GM12891 (cell line): Measurements from ENCODE around the gene SLC13A3.

Experiments used
- DNase-seq: peaks from one replicate; pipeline ENCODE4 v3.0.0; 2011; ENCODE audit warnings: low spot score; ENCODE audit not compliant: insufficient read length
- FAIRE-seq: peaks from 2 replicates; lab custom pipeline; 2011; peaks lifted over from hg19 to GRCh38; lab: Jason Lieb, UNC
- PAX5 ChIP-seq: IDR thresholded peaks from 2 replicates; pipeline ENCODE4 v1.6.1; 2011; ENCODE audit warnings: low read length, moderate library complexity, mild to moderate bottlenecking; ENCODE audit not compliant: insufficient read depth, severe bottlenecking
- POLR2A ChIP-seq: IDR thresholded peaks from 2 replicates; pipeline ENCODE4 v1.6.1; 2011; ENCODE audit warnings: low read depth, low read length, control low read depth
- POLR2AphosphoS5 ChIP-seq: IDR thresholded peaks from 2 replicates; pipeline ENCODE4 v1.6.1; 2011; ENCODE audit warnings: low read depth, low read length, control low read depth
- POU2F2 ChIP-seq: IDR thresholded peaks from 2 replicates; pipeline ENCODE4 v1.6.1; 2011; ENCODE audit warnings: low read depth, mild to moderate bottlenecking, control low read depth, low read length, moderate library complexity
- SPI1 ChIP-seq: IDR thresholded peaks from 2 replicates; pipeline ENCODE4 v1.6.1; 2011; ENCODE audit warnings: low read depth, low read length, control low read depth
- TAF1 ChIP-seq: IDR thresholded peaks from 2 replicates; pipeline ENCODE4 v1.6.1; 2011; ENCODE audit warnings: low read depth, low read length, control low read depth

The SLC13A3 gene

DNA sequence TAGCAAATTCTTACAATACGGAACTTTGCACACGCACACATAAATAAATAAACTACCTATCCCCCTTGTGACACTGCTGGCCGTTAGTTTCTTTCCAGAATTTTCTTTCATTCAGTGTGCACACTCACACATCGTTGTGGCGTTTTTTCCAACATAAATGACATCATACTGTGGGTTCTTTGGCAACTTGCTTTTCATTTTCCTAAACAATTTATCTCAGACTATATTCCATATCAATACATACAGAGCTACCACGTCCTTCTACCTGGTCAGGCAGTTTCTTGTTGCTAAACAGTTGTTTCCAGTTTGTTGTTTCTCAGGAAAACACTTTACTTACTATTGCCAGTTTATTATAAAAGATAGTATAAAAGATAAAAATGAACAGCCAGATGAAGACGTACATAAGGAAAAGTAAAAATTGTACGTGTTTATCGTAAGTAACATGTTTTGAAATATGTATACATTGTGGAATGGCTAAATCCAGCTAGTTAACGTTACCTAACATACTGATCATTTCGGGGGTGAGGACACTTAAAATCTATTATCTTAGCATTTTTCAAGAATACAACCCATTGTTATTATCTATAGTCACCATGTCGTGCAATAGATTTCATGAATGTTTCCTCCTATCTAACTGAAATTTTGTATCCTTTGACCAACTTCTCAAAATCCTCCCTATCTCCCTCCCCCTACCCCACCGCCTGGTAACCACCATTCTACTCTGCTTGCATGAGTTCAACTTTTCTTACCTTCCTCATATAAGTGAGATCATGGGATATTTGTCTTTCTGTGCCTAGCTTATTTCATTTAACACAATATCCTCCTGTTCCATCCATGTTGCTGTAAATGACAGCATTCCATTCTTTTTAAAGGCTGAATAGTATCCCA lies 39.2 kb upstream of the SLC13A3 start:
- no peak for TF ChIP-seq POLR2AphosphoS5
- TF ChIP-seq PAX5, result no peak
- TF ChIP-seq SPI1, result no peak
- TF ChIP-seq POU2F2, result no peak
- no peak for TF ChIP-seq TAF1
- TF ChIP-seq POLR2A, result no peak
- FAIRE-seq (no peak), DNase-seq (no peak)

DNA sequence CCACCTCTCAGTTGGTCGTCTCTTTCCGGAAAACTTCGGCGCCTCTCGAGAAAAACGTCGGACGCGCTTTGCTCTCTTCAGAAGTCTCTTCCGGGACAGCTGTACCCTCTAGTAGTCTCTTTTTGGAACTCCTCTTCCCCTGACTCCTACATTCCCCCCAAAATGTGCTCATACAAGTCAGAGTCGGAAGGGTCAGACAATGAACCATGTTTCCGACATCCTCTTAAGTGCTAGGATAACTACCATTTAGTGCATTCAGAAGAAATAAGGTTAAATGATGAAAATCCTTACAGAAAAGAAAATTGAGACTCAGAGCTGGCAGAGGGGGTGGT lies 38.5 kb upstream of the SLC13A3 start:
- FAIRE-seq (no peak), DNase-seq (no peak)
- peak; percentile 49; the same call in 1 of the 2 replicates for TF ChIP-seq TAF1
- TF ChIP-seq POLR2A, result peak; percentile 36; the same call in 1 of the 2 replicates
- no peak for TF ChIP-seq POLR2AphosphoS5
- no peak for TF ChIP-seq PAX5

DNA sequence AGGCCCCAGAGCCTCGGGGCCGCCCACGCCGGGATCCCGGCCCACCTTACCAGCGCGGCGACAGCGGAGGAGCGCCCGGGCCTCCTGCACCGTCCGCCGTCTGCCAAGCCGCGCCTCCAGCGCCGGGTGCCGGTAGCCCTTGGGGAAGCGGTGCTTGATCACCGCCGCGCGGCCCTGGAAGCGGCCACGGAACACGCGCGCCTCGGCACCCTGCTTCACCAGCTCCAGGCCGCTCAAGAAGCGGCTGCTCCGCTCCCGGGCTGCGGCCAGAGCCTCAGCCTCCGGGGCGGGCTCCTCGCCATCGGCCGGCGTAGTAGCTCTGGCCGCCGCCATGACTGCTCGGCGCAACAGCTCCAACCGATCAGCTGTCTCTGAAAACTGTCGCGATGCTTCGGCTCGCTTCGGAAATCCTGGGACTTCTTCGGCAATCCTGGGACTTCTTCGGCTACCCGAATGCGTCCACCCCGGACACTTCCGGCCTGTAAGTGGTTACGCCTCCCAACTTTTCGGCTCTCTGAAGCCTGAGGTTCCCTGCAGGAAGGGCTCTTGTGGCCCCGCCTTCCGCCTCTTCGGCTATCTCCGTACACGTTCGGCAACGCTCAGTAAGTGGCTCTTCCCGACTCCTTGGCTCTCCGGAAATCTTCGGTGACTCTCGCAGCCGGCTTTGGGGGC lies 38.0 kb upstream of the SLC13A3 start, which contains the start of gene TP53RK:
Gene TP53RK, minus strand, starts transcription at position 363 of the 672 bp plus-strand sequence. Its CDS starts 30 bp downstream, at position 333.
- DNase-seq (peak; percentile 80), FAIRE-seq (peak; percentile 89)
- TF ChIP-seq POLR2A (peak; percentile 58), POLR2AphosphoS5 (peak; percentile 67; the same call in 1 of the 2 replicates), SPI1 (no peak), PAX5 (no peak), TAF1 (peak; percentile 81)

DNA sequence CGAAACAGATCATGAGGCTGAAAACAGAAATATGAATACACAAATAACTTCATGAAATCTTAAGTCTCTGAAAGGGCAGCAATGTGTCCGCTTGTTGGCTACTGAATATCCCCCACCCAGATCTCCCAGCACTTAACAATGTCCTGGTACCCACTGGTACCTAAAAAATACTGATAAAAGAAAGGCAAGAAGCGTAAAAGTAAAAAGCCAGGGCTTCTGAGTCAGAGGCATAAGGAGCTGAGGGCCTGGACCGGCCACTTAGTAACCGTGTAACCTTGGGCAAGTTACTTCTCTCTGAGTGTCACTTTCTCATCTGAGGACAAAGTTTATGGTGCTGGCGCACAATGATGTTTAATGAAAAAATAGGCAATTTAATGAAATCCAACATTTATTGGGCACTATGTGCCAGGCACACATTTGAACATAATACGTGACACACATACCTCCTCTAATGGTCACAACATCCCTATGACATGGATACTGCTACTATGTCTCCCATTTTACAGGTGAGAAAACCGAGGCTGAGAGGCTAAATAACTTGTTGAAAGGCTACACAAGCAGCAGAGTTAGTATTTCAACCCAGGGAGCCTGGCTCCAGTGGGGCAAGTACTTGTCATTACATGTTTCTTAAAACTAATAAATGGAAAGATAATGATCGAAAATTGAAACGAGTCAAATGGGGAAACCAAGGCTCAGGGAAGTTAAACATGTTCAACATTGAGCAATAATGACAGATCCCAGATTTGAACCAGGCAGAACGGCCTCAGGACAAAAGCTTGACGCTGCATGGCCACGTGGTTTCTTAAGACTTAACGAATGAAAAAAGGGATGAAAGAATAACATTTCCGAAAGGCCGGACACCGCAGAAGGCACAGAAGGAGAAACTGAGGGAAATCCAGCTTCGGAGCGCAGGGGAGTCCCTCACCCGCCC lies 37.2 kb upstream of the SLC13A3 start:
- DNase-seq (no peak), FAIRE-seq (no peak)
- TF ChIP-seq PAX5 (no peak), POLR2AphosphoS5 (no peak), TAF1 (no peak), POU2F2 (no peak), SPI1 (no peak), POLR2A (no peak)

DNA sequence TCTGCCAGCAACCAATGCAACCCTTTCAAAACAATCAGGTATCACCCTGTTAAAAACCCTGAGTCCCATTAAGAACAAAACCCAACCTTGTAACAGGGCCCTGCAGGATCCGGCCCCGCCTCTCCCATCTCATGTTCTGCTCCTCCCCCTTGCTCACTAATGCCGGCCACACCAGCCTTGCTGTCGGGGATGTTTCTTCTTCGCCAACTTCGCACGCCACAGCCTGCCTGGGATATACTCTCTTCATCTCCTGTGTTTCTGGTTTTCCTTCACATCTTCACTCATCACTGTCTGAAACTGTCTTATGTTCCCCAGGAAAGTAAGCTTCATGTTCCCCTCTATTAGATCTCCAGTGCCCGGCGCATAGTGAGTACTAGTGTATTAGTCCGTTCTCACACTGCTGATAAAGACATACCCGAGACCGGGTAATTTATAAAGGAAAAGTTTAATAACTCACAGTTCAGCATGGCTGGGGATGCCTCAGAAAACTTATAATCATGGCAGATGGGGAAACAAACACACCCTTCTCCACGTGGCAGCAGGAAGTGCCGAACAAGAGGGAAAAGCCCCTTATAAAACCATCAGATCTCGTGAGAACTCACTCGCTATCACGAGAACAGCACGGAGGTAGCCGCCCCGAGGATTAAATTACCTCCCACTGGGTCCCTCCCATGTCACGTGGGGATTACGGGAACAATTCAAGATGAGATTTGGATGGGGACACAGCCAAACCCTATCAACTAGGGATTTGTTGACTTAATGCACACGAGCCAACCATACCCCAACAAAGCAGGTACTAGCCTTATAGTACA lies 32.9 kb upstream of the SLC13A3 start:
- no peak for TF ChIP-seq POU2F2
- TF ChIP-seq PAX5, result no peak
- no peak for TF ChIP-seq TAF1
- no peak for TF ChIP-seq POLR2A
- no peak for TF ChIP-seq POLR2AphosphoS5
- TF ChIP-seq SPI1, result no peak
- FAIRE-seq, result no peak
- no peak for DNase-seq

DNA sequence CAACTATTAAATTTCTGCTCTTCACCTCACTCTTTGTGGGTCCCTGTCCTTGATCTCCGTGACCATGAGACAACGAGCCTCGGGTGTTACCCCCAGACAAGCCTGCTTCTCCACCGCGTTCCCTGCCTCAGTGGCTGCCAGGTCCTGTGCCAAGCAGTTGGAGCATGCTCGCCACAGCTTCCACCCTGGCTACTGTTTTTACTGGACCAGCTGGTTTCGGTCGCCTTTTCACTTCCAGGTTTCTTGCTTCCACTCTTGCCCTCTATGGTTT lies 32.3 kb upstream of the SLC13A3 start:
- DNase-seq, result no peak
- TF ChIP-seq POLR2AphosphoS5 (no peak), POLR2A (no peak), POU2F2 (no peak), SPI1 (no peak)
- no peak for FAIRE-seq

DNA sequence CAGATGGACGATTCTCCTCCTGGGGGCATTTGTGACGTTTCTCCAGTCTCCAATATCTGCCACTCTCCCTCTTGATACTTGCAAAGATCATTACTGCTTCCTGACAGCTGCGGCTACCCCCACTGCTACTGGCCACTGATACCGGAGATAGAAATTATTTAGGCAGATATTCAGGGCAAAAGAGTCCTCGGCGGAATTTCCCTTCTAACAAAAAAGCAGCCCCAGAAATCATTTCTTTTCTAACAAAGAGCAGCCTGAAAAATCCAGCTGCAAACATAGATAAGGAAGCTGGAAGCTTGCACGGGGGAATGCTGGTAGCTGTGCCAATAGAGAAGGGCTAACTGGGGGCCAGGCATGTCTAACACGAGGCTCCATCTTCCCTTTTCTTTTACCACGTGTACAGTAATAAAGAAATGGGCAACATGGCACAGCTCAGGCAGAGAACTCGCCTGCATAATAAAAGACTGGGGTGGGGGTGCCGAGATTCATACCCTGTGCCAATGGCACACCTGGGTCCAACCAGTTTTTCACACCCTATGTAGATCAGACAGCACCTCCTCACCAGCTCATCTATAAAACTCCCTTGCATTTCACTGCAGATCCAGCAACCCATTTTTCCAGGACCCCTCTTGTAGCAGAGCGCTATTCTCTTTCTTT lies 31.9 kb upstream of the SLC13A3 start:
- no peak for DNase-seq
- FAIRE-seq, result no peak
- TF ChIP-seq SPI1 (no peak), POLR2A (no peak), POU2F2 (no peak), TAF1 (no peak), POLR2AphosphoS5 (no peak), PAX5 (no peak)

DNA sequence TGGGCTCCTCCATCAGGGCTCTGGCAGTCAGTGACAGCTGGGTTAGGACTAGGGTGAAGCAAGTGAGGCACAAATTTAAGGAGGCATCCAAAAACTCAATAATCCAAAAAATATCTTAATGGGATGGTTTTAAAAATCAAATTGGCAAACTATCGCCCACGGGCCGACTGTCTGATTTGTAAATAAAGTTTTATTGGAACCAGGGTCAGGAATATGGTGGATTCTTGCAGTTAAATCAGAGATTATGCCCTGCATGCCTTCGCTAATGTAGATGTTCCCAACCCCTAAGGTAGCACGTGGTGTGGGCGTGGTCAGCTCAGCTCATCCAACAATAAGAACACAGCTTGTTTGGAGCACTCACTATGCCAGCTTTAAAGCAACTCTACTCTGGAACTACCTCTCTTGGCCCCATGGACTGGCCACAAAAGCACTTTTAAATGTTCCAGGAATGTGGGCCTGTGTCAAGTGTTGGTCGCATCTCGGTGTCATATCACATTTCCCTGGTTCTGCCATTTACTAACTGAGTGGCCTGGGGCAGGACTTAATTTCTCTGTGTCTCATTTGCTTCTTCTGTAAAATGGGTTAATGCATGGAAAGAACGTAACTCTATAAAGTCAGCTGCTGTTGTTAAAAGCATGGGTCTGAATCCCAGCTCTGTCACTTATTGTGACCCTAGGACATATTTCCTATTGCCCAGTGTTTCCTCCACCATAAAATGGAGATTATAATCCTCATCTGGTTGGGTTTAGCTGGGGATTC lies 31.0 kb upstream of the SLC13A3 start:
- FAIRE-seq (no peak), DNase-seq (no peak)
- TF ChIP-seq TAF1 (no peak), POLR2A (no peak), PAX5 (no peak), SPI1 (no peak), POLR2AphosphoS5 (no peak), POU2F2 (no peak)
